Peyer's patch (tissue), 4 donors: Measurements from ENCODE around the gene SMURF2. TPM values are rescaled to one million over a fixed set of nuclear protein-coding genes. Genes with fewer than 3 reads are reported as not detected.

Source experiments
- DNase-seq, 3 donors: peaks; one replicate each; pipeline ENCODE4 v3.0.0-alpha.2; 2017 to 2019
- H3K27ac ChIP-seq, 4 donors: fragments of 200-600 bp; sonication (generic); one replicate each; pipeline ENCODE4 v1.5.1; 2016 to 2019
- H3K27me3 ChIP-seq, 2 donors: fragments of 200-600 bp; sonication (generic); one replicate each; pipeline ENCODE4 v1.5.1; 2019
- H3K36me3 ChIP-seq, 3 donors: fragments of 200-600 bp; sonication (generic); one replicate each; pipeline ENCODE4 v1.5.1; 2016 to 2019
- H3K4me1 ChIP-seq, 4 donors: fragments of 200-600 bp; sonication (generic); one replicate each; pipeline ENCODE4 v1.5.1; 2016 to 2019
- H3K4me3 ChIP-seq, 4 donors: fragments of 200-600 bp; sonication (generic); 1 replicate in 3 of 4; 2 replicates in 1 of 4; pipeline ENCODE4 v1.5.1; 2016 to 2019; ENCODE audit warnings: mild to moderate bottlenecking in 1 of 4
- H3K9me3 ChIP-seq, 4 donors: fragments of 200-600 bp; sonication (generic); one replicate each; pipeline ENCODE4 v1.5.1; 2016 to 2019; ENCODE audit warnings: mild to moderate bottlenecking in 1 of 4
- POLR2A ChIP-seq, 2 donors: fragments of 450-650 bp; IDR thresholded peaks; one replicate each; pipeline ENCODE4 v1.5.1; 2017; ENCODE audit warnings: antibody characterized with exemption in 2 of 2, mild to moderate bottlenecking in 2 of 2, moderate library complexity in 2 of 2
- total RNA-seq, 4 donors: library from RNA; depleted of rRNA; stranded (reverse); fragments of >200 nt; gene quantifications; one replicate each; pipeline ENCODE4 v1.1.0, GENCODE V29; 2016
- TF ChIP-seq, protein P1 (sequence below), 6 experiments: fragments of 450-650 bp in 4 of 6; fragments of 200-600 bp in 2 of 6; sonication (generic) in 1 of 6; IDR thresholded peaks; one replicate each; pipeline ENCODE4 v1.5.1; 2017 to 2019; ENCODE audit warnings: antibody characterized with exemption in 6 of 6, mild to moderate bottlenecking in 3 of 6, moderate library complexity in 1 of 6

SMURF2 gene
- total RNA-seq, 4 donors from 2014 or later: 34.3 to 41.6 (median 37.5) TPM

DNA sequence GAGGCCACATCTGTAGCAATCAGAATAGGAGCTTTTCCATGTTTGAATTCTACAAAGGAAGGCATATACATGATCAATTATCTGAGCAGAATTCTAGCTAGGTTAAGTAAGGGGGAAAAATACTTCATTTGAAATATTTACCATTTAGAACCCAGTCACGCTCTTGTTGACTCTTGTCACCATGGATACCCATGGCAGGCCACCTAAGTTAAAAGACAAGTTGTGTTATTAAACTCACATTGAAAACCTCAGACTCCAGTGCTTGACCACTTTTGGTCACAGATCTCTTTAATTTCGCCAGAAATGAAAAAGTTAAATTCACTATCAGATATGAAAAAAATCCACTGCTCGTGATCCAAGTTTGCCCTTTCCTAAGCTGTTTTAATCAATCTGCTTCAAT is 160.1 kb downstream of the SMURF2 start:
- peak overlapping the region in 1 of 4 donors; percentile 0 for H3K4me3 ChIP-seq
- H3K36me3 ChIP-seq: peaks cover 0 to 67% (median 6%) of the 10 kb centered on the region in 3 donors
- no peak for DNase-seq
- peak overlapping the region in 1 of 4 donors; percentile 31 for H3K27ac ChIP-seq
- H3K27me3 ChIP-seq: no peaks in the 10 kb centered on the region
- TF ChIP-seq, protein P1, sequence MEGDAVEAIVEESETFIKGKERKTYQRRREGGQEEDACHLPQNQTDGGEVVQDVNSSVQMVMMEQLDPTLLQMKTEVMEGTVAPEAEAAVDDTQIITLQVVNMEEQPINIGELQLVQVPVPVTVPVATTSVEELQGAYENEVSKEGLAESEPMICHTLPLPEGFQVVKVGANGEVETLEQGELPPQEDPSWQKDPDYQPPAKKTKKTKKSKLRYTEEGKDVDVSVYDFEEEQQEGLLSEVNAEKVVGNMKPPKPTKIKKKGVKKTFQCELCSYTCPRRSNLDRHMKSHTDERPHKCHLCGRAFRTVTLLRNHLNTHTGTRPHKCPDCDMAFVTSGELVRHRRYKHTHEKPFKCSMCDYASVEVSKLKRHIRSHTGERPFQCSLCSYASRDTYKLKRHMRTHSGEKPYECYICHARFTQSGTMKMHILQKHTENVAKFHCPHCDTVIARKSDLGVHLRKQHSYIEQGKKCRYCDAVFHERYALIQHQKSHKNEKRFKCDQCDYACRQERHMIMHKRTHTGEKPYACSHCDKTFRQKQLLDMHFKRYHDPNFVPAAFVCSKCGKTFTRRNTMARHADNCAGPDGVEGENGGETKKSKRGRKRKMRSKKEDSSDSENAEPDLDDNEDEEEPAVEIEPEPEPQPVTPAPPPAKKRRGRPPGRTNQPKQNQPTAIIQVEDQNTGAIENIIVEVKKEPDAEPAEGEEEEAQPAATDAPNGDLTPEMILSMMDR (IDR thresholded peaks at IDR 0.05): no peak
- TF ChIP-seq POLR2A (IDR thresholded peaks at IDR 0.05): no peak
- peaks cover 0 to 62% (median 6%) of the 10 kb centered on the region in 4 donors for H3K4me1 ChIP-seq
- no peaks in the 10 kb centered on the region for H3K9me3 ChIP-seq

DNA sequence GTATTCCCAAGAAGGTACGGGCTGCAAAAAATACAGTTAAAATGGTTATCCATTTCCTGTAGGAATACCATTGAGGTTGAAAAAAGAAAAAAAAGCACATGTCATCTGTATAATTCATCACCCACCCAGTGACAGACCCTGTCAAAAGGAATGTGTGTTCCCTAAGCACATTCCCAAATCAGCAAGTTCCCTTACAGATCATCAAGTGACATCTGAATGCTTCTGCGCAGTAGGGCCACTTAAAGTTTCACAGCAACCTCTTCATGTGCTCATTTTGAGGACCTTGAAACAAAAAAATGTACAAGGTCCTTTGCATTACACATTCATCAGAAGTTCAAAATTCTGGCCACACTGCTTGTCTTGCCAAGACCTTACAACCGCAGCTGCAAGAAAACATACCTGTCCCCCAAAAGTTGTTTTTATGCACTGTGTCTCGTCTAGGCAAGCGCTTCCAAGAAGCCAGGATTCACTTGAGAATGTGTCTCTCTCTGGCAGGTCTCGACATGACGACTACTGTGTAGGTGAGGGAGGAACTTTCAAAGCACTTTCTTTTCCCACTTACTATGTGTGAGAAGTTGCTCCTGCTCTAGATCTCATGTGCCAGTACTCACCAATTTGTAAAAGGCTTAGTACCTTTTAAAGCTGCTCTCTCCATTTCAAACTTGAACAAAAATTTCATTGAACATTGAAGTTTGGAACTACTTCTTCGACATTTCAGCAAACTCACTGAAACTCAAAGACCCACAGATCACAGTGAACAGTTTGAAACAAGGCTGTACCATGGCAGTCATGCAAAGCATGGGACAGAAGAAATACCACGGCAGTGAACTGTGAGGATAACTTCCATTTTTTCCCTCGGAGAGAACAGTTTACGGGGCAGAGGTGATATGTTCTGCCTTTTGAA is 161.0 kb downstream of the SMURF2 start:
- no peaks in the 10 kb centered on the region for H3K9me3 ChIP-seq
- peaks cover 0 to 64% (median 6%) of the 10 kb centered on the region in 4 donors for H3K4me1 ChIP-seq
- H3K27me3 ChIP-seq: no peaks in the 10 kb centered on the region
- DNase-seq: no peak
- no peak overlapping the region for H3K4me3 ChIP-seq
- no peak overlapping the region for H3K27ac ChIP-seq
- H3K36me3 ChIP-seq: peaks cover 0 to 67% (median 6%) of the 10 kb centered on the region in 3 donors
- TF ChIP-seq POLR2A (IDR thresholded peaks at IDR 0.05): no peak
- TF ChIP-seq, protein P1 (IDR thresholded peaks at IDR 0.05): no peak

DNA sequence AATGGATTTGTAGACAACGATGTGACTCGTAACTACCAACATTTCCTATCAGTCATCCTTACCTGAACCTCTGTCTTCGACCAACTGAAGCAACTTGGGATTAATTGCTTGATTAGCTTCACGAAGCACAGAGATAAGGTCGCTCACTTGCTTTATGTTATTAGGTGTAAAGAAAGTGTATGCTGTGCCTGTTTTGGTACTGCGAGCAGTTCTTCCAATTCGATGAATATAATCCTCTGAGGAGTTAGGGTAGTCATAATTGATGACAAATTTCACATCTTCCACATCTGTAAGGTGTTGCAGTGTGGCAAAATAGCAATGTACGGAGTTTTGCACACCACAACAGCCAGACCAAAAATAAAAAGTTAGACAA is 161.6 kb downstream of the SMURF2 start:
- Histone ChIP-seq H3K4me3 (no peak overlapping the region), H3K4me1 (peaks cover 0 to 70% (median 6%) of the 10 kb centered on the region in 4 donors), H3K27me3 (no peaks in the 10 kb centered on the region), H3K27ac (no peak overlapping the region), H3K36me3 (peaks cover 0 to 67% (median 6%) of the 10 kb centered on the region in 3 donors), H3K9me3 (no peaks in the 10 kb centered on the region)
- TF ChIP-seq, protein P1 (IDR thresholded peaks at IDR 0.05): no peak
- no peak for TF ChIP-seq POLR2A (IDR thresholded peaks at IDR 0.05)
- no peak for DNase-seq

DNA sequence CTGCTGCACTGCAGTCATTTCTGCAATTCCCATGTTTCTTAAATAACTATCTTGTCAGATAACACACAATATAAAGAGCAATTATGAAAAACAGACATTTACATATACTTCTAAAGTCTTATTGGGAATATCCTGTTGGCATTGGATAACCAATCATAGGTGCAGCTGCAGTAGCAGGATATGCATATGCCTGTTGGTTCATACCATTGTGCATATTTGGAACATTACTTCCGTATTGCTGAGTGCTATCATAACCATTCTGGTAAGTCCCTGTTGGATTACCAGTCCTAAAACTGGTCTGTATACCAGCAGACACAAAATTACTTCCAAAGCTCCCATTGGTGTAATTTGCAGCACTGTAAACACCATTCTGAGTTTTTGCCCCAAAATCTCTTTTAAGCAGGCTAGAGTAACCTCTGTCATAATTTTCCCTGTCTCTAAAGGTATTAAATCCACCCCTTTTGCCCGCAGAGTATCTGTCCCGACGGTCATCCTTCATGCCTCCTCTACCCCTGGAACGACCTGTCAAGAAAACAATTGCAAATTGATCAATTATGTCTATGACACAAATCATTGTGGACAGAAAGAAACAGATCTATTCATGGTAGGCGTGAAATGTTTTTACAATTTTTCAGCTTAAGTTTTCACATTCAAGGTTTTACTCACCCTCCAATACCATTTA is 162.2 kb downstream of the SMURF2 start:
- H3K9me3 ChIP-seq: no peaks in the 10 kb centered on the region
- H3K4me3 ChIP-seq: no peak overlapping the region
- H3K4me1 ChIP-seq: peaks cover 0 to 76% (median 8%) of the 10 kb centered on the region in 4 donors
- no peak overlapping the region for H3K27ac ChIP-seq
- H3K27me3 ChIP-seq: no peaks in the 10 kb centered on the region
- H3K36me3 ChIP-seq: peaks cover 0 to 67% (median 6%) of the 10 kb centered on the region in 3 donors
- TF ChIP-seq, protein P1 (IDR thresholded peaks at IDR 0.05): no peak
- no peak for TF ChIP-seq POLR2A (IDR thresholded peaks at IDR 0.05)
- no peak for DNase-seq

DNA sequence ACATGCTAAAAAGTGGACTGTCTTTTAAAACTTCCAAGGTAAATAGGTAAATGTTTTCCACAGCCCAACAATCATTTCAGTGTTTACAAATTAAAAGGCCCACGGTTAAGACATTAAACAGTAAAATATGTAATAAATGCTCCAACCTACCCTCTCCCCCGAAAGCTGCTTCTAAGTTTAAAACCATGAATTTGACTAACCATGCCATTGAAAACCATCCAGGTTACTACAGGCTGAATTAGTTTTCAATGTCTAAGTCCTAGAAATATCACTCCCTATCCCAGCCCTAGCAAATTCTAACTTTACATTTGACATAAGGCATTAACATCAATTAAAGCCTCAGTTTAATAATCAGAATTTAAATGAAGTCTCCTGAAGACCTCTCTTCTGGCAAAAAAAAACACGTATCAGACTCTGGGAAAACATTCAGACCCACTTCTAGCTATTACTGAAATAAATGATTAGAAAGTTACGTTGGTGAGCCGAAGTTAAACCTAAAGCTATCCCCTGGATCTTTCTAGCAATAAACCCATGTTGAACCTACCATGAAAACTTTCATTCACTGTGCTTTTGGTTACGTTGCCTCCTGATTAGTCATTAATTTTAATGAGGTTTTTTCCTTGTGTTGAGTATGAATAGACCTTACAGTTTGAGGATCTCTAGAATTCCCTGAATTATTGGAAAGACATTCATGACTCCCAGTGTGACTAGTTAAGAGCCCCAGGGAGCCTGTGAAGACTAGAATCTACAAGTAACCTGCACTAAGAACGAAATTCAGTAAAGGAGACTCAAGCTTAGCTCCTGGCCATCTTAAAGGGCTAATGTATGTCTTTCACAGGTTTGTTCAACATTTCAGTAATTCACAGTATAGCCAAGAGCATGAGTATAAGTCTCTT is 163.6 kb downstream of the SMURF2 start:
- no peaks in the 10 kb centered on the region for H3K27me3 ChIP-seq
- no peak for TF ChIP-seq POLR2A (IDR thresholded peaks at IDR 0.05)
- TF ChIP-seq, protein P1 (IDR thresholded peaks at IDR 0.05): no peak
- H3K4me1 ChIP-seq: peaks cover 0 to 70% (median 10%) of the 10 kb centered on the region in 4 donors
- H3K36me3 ChIP-seq: peaks cover 0 to 56% (median 5%) of the 10 kb centered on the region in 3 donors
- DNase-seq: no peak
- H3K4me3 ChIP-seq: no peak overlapping the region
- peak overlapping the region in 1 of 4 donors; percentile 82 for H3K27ac ChIP-seq
- no peaks in the 10 kb centered on the region for H3K9me3 ChIP-seq
